ENCODE data around the gene EID2B.

EID2B gene

DNA sequence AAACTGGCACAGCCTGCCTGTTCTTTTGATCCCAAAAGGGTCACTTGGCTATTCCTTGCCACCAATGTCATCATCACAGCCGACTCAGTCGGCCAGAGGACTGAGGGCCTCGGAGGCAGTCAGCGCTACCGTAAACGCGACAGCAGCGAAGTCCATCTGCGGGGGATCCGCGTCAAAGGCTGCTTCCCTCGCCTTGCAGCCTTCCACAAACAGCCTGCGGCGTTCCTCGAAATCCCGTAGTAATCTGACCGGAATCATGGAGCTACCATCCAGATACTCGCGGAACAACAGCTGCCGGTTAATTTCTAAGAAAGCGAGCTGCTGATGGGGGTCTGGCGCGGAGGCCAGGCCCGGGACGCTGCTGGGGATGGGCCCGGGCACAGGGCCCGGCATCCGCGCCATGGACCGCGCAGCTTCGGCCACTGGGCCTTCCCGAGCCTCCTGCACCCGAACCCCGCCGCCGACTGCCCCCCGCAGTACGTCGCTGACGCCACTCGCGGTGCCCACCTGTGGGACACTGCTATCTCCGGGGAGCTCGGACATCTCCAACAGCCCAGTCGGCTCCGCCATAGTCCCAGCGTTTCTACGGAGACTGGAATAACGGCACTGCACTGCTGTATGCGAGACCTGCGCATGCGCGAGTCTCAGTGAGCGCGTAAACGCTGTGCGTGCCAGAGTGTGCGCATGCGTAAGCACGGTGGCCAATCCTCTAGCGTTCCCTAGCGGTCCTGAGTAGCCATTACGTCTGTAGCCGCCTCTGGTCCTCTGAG is at the start of gene EID2B (continued):
- peak; percentile 64; the same call in 1 of the 2 replicates for TF ChIP-seq HIC1 (tag by site-specific recombination; IDR thresholded peaks at IDR 0.05)
- TF ChIP-seq ZNF157 (tag by site-specific recombination; IDR thresholded peaks at IDR 0.05) = no peak
- peak; percentile 99 for TF ChIP-seq OVOL3 (tag by site-specific recombination; IDR thresholded peaks at IDR 0.05)
- TF ChIP-seq ZNF10 (tag by site-specific recombination; IDR thresholded peaks at IDR 0.05) = peak; percentile 77; the same call in 1 of the 2 replicates
- TF ChIP-seq SP2 (tag by site-specific recombination; IDR thresholded peaks at IDR 0.05) = no peak
- TF ChIP-seq PBX3 (CRISPR knock-in tag; IDR thresholded peaks at IDR 0.05) = no peak; the same call in 1 of the 2 replicates
- TF ChIP-seq ZNF670 (tag by site-specific recombination; IDR thresholded peaks at IDR 0.05; ENCODE audit: low read depth) = no peak
- TF ChIP-seq, protein P1, sequence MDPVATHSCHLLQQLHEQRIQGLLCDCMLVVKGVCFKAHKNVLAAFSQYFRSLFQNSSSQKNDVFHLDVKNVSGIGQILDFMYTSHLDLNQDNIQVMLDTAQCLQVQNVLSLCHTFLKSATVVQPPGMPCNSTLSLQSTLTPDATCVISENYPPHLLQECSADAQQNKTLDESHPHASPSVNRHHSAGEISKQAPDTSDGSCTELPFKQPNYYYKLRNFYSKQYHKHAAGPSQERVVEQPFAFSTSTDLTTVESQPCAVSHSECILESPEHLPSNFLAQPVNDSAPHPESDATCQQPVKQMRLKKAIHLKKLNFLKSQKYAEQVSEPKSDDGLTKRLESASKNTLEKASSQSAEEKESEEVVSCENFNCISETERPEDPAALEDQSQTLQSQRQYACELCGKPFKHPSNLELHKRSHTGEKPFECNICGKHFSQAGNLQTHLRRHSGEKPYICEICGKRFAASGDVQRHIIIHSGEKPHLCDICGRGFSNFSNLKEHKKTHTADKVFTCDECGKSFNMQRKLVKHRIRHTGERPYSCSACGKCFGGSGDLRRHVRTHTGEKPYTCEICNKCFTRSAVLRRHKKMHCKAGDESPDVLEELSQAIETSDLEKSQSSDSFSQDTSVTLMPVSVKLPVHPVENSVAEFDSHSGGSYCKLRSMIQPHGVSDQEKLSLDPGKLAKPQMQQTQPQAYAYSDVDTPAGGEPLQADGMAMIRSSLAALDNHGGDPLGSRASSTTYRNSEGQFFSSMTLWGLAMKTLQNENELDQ (tag by site-specific recombination; IDR thresholded peaks at IDR 0.05; ENCODE audit: low read depth) = no peak
- TF ChIP-seq, protein P2, sequence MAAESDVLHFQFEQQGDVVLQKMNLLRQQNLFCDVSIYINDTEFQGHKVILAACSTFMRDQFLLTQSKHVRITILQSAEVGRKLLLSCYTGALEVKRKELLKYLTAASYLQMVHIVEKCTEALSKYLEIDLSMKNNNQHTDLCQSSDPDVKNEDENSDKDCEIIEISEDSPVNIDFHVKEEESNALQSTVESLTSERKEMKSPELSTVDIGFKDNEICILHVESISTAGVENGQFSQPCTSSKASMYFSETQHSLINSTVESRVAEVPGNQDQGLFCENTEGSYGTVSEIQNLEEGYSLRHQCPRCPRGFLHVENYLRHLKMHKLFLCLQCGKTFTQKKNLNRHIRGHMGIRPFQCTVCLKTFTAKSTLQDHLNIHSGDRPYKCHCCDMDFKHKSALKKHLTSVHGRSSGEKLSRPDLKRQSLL (tag by site-specific recombination; IDR thresholded peaks at IDR 0.05) = 0 out of 2 replicates have a peak, but pooled peaks have one; percentile 37
- no peak for TF ChIP-seq ZNF664 (tag by site-specific recombination; IDR thresholded peaks at IDR 0.05)
- peak; percentile 55; the same call in 1 of the 2 replicates for TF ChIP-seq ZNF629 (tag by site-specific recombination; IDR thresholded peaks at IDR 0.05)
- peak; percentile 83 for TF ChIP-seq SP7 (tag by site-specific recombination; IDR thresholded peaks at IDR 0.05)
- no peak for TF ChIP-seq ZNF362 (tag by site-specific recombination; IDR thresholded peaks at IDR 0.05)
- TF ChIP-seq ZNF514 (tag by site-specific recombination; IDR thresholded peaks at IDR 0.05) = no peak
- peak; percentile 8; the same call in 1 of the 2 replicates for TF ChIP-seq ZNF768 (tag by site-specific recombination; IDR thresholded peaks at IDR 0.05)
- 0 out of 2 replicates have a peak, but pooled peaks have one; percentile 3 for TF ChIP-seq GFI1B (tag by site-specific recombination; IDR thresholded peaks at IDR 0.05)
- TF ChIP-seq ZNF529 (tag by site-specific recombination; IDR thresholded peaks at IDR 0.05; ENCODE audit: insufficient replicate concordance) = no peak
- TF ChIP-seq KLF17 (tag by site-specific recombination; IDR thresholded peaks at IDR 0.05) = no peak; the same call in 1 of the 2 replicates
- TF ChIP-seq SALL2 (tag by site-specific recombination; IDR thresholded peaks at IDR 0.05; ENCODE audit: borderline replicate concordance) = no peak
- 0 out of 2 replicates have a peak, but pooled peaks have one; percentile 53 for TF ChIP-seq OSR2 (tag by site-specific recombination; IDR thresholded peaks at IDR 0.05)
- TF ChIP-seq ZNF311 (tag by site-specific recombination; IDR thresholded peaks at IDR 0.05; ENCODE audit: borderline replicate concordance) = no peak
- TF ChIP-seq ZNF211 (tag by site-specific recombination; IDR thresholded peaks at IDR 0.05; ENCODE audit: low read depth) = no peak
- TF ChIP-seq HOXC10 (CRISPR knock-in tag; IDR thresholded peaks at IDR 0.05) = no peak
- TF ChIP-seq ZNF549 (tag by site-specific recombination; IDR thresholded peaks at IDR 0.05) = no peak
